GM21723 (cell line): ENCODE results near the gene TBC1D14.
"Not testable (repeated sequence)": the region's sequence is repeated elsewhere in the genome, so short reads cannot be mapped to it uniquely, and the experiment has no call there.

ENCODE experiments used
- ATAC-seq: cut with Tn5 transposase; IDR thresholded peaks from one replicate; pipeline ENCODE4 v1.9.1; 2021; ENCODE audit warnings: mild to moderate bottlenecking, moderate library complexity; ENCODE audit not compliant: unreplicated experiment

Gene TBC1D14

DNA sequence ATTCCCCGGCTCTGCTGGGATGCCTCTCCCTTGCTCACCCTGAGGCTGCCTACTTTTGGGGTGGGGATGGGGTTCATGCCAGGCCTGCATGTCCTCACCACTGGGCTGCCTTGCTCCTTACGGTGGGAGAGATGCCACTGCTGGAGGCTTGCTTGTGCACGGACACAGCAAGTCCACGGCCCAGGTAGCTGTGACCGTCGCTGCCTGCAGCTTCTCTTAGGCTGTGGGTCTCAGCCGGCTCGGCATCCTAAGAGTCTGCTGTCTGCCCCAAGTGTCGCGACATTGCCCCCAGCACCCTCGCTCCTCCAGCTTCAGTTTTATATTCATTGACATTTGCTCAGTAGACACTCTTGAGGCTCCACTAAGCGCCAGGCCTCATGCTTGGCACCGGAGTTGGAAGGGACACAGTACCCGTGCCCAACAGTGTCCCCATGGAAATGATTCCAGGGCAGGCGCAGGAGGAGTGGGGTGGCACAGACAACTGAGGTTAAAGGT, 58.3 kb downstream of the TBC1D14 start:
- ATAC-seq, result no peak

DNA sequence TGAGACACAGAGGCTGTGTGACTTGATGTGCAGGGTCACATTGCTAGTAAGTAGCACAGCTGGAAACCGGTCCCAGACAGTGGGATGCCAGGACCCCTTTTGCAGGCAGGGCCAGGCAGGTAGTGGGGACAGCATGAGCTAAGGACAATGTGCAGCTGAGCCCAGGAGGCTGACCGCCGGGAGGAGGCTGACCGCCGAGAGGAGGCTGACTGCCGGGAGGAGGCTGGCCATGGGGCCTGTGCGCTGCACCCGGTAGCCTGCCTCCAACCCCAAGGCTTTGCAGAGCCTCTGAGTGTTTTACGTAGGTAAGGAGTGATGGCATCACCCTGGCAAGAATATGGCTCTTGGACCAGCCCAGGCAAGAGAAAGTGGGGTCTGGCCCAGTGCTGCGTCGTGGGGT, 58.9 kb downstream of the TBC1D14 start:
- ATAC-seq, result no peak

DNA sequence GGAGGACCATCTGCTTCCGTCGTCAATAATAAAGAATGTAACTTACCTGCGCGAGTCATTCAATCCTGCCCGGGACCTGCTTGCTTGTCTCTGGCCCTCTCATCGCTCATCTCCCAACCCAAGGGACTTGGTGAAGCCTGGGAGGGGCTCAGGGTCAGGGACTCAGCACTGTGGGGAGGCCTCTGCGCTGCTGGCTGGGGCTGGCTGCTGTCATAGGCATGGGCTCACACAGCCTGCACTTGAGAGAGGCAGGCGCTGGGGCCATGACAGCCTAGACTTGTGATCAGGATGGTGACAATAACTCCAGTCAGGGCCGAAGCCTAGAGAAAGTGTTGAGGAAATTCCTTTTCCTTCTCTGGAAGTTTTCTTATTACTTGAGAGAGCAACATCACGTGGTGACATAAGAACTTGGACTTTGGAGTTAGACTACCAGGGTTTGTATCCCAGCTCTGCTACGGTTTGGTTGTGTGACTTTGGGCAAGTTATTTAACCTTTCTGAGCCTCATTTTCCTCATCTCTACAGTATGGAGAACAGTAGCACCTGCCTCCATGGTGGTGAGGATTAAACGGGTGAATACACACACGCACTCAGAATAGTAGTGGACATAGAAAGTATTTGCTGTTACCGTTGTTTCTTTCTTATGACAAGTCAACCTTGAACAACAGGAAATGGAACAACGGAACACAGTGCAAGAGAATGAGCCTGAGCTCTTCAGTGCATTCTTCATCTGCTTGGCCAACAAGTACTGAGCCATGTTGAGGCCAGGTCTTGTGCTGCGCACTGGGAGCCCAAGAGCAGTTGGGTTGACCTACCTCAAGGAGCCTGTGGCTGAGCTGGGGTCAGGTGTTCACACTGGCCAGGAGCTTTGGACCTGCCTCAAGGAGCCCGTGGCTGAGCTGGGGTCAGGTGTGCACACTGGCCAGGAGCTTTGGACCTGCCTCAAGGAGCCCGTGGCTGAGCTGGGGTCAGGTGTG, 60.5 kb downstream of the TBC1D14 start:
- ATAC-seq, result peak; percentile 73

DNA sequence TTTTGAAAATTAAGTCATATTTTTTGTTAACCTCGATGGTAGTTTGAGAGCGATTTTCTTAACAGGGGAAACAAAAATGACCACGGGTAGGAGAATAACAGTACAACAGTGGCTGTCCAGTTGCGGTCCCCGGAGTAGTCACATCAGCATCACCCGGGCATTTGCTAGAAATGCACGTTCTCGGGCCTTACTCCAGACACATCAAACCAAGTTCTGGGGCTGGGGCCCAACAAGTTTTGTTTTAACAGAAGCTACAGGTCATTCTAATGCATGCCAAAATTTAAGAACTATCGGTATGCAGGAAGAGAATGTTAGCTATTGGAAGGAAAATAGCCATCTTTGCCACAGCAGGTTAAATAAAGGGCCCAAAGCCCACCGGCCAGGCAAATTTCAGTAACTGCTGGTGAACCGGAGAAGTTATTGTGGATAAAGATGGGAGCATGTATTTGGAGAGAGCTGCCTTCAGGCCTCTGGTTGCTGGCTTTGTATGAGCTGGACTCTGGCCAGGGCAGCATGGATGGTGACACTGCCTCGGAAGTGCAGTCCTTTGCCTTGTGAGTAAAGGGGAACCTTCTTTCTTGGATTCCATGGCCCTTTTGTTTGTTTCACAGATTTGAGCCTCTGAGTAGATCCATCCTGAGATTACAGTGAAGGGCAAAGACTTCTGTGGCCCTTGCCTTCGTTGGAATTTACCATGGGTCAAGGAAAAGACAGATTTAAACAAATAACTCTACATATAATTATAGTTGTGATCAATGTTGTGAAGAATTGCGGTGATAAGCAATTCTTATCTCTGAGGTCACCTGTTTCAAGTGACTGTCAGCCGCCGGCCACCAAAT, 62.1 kb downstream of the TBC1D14 start:
- ATAC-seq, result no peak

DNA sequence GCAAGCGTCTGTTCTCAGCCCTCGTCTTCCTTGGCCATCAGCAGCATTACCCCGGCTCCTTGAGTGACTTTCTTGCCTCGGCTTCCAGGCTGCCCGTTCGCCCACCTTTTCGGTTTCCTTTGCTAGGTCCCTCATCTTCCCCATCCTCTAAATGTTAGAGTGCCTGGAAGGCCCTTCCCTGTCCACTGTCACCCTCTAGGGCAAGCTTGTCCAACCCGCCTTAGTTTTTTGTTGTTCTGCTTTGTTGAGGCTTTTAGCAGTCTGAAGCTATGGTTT, 62.7 kb downstream of the TBC1D14 start:
- no peak for ATAC-seq

DNA sequence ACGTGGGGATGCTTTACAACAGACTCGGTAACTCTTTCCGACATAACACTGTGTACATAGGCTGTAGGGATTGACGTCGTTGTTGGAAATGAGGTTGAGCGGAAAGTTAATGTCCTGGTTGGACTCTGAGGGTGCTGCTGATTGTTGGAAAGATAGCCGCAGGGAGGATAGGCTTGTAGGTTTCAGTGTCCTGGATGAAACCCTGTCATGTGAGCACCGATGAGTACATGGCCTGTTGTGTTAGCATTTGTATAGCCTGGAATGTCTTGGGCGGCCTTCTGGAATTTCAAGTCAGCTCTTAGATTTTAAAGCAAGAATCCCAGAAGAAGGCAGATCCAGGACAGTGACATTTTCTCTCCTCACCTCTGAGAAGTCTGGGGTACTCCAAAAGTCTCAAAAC, 63.3 kb downstream of the TBC1D14 start:
- no peak for ATAC-seq

DNA sequence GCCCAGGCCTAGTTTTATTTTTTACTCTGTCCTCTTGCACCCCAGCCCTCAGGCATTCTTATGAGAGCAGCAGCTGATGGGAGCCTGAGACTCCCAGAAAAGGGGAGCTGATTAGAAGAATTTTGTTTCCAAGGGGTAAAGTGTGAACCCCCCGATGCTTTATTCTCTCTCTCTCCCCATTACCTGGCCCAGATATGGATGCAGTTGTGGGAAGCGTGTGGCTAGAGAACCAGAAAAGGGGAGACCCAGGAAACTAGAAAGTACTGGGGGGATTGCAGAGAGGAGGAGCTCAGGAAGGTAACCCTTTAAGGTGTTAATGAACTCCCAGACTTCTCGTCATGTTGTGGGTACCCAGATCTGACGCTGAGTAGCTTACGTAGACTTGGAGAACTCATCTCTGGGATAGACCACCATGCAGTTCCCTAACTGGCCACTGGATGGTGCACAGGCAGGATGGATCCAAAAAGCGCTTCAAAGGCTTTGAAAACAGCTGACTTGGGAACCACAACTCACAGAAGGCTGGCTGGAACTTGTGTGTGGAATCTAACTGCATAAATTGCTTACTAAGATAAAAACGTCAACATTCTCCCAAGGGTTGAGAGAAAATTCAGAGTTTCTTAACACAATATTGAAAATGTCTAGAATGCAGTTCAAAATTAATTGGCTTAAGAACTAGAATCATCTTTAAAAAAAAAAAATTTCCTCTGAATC, 64.7 kb downstream of the TBC1D14 start:
- ATAC-seq, result peak; percentile 76

DNA sequence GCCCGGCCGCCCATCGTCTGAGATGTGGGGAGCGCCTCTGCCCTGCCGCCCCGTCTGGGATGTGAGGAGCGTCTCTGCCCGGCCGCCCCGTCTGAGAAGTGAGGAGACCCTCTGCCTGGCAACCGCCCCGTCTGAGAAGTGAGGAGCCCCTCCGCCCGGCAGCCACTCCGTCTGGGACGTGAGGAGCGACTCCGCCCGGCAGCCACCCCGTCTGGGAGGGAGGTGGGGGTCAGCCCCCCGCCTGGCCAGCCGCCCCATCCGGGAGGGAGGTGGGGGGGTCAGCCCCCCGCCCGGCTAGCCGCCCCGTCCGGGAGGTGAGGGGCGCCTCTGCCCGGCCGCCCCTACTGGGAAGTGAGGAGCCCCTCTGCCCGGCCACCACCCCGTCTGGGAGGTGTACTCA, 68.2 kb downstream of the TBC1D14 start:
- ATAC-seq, result not testable (repeated sequence)

DNA sequence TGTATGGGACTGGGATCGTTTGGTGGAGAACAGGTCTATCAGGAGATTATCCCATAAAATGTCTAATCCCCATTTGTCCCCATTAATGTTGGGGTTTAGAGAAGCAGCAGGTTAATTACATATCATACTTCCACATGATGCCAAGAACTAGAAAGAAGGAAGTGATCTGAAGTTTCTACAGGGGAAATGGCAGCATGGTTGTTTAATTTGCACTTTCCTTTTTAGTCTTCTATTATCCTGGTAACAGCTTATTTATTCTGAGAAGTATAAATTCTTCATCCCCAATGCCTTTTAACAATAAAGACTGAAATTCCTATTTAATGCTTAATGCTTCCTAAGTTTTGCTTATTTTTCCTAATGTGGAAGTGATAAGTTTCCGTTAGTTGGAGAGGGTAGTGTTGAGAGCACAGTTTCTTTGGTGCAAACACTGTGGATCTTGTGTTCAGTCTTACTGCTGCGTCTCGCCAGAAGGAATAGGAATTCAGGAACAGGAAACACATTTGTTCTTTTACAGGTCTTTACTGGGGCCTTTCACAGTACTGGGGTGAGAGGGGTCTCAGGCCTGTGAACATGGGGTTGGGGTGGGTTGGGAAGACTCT, 74.0 kb downstream of the TBC1D14 start:
- ATAC-seq, result no peak

DNA sequence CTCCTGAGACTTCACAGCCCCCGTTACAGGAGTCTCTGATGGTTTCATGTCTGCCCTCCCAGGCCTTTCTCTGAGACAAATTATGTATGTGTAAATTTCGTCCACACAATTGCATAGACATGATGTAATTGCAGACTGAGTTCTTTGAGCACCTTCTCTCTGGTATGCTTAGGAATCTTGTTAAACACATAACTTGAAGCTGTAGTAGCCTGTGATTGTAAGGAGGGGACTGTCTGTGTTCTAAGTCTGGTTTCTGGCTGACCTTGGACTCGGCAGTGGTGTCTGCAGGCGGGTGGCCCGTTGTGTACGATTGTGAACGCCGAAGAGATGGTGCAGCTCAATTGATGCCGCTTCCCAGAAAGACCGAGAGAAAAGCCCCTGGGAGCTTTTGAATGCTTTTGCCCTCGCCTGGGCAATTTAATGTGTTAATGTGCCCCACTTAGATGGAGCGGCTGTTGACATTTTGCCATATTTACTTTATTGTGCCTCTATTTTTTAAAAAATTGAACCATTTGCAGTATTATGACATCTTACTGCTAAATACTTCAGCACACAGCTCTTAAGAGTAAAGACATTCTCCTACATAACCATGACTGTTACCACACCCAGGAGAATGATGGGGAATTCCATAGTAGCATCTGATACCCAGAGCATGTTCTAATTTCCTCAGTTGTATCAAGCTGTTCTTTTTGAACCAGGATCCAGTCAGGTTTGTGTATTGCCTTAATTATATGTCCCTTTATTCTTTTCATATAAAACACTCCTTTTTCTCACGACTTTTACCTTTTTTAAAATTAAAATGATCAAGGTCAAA, 75.2 kb downstream of the TBC1D14 start:
- no peak for ATAC-seq

DNA sequence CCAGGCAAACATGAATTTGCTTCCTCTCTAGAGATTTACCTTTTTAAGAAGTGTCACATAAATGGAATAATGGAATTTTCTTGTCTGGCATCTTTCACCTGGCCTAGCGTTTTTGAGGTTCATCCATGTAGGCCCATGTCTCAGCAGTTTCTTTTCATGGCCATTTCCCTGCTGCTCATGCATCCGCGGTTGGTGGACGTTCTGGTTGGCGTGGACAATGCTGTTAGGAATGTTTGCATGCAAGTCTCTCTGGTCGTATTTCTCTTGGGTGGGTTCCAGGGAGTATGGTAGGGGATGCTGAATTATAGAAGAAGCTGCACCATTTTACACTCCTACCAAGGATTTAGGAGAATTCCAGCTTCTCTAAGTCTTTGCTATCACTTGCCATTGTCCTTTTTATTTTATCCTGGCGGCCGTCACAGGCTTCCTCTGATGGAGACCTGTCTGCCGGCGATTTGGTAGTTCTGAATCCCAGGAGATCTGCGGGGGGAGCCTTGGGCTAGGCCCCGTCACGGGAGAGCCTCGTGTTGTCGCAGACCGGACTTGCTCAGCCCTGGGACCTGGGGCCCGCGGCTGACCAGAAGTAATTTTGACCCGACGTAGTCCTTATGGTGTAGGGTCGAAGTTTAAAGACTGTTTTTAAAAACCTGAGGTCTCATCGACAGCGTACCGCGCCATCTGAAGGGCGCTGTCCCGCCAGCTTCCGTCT, 76.6 kb downstream of the TBC1D14 start:
- peak; percentile 34 for ATAC-seq

DNA sequence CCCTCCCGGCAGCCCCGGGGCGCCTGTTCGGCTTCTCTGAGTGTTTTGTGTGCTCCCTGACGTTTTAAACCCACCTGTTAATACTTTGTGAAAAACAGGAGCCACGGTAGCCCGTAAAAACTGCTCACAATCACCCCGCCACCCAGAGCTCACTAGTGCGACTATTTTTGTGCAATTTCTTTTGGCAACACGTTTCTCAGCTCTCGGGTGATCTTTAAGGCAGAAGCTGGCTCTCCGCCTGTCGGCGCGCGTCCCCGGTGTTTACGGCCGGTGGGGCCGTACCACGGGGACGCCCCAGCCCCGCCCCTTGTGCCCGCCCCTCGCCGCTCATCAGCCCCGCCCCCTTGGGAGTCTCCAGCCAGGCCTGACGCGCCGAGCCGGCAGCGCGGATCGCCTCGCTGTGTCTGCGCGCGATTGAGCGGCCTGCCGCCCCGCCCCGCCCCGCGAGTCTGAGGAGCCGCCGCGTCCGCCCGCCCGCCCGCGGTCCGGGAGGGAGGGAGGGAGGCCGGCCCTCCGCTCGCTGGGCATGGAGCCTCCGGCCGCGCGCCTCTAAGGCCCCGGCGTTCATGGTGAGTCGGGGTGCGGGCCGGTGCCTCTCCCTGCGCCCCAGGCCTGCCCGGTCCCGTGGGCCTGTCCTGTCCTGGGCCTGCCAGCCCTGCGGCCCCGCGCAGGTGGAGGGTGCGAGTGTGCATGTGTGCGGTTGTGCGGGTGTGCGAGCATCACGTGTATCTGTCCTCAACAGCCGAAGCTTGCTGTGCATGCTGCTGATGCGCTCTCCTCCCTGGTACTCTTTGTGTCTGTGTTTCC, 77.4 kb downstream of the TBC1D14 start:
- peak; percentile 73 for ATAC-seq

DNA sequence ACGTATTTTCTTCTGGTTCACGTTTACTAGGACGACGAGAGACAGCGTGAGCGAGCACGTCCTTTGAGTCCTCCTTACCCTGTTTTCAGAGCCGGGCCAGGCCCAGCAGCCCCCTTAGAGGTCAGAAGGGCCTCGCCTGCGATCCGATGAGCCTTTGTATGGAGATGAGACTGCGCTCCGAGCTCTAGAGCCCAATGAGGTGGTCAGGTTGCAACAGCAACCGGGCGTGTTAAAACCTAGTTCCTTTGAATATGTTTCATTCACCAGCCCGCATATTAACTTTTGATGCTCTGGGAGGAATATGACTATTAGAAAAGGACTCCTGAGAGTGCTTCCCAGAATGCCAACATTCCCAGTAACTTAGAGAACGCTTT, 77.9 kb downstream of the TBC1D14 start:
- no peak for ATAC-seq

DNA sequence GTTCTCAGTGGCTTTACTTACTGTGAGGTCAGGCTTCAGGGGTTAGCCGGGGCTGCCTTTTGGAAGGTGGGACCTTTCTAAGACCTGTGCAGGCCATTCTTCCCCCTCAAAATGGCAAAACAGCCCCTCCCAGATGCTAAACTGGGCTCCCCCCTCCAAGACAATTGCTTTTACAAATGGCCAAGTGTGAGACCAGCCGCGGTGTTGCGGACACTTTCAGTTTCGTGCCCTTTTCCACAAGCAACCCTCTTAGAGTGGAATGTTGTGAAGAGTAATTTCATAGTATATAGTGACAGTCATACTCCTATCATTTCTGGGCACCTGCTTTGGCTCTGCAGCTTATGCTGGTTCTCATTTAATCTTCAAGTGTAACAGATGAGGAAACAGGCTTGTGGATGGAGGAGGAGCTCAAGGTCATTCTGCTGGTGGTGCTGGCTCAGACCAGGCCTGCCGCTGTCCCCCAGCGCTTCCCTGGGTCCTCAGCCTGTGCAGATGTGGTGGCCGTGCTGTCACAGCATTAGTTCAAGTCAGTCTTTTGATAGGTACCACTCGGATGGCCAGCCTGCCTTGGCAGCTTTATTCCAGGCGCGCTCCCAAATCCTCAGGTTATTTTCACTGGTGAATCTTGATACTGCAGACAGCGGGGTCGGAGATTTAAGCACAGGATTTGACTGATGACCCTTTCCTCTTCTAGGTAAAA, 78.5 kb downstream of the TBC1D14 start:
- ATAC-seq, result no peak

DNA sequence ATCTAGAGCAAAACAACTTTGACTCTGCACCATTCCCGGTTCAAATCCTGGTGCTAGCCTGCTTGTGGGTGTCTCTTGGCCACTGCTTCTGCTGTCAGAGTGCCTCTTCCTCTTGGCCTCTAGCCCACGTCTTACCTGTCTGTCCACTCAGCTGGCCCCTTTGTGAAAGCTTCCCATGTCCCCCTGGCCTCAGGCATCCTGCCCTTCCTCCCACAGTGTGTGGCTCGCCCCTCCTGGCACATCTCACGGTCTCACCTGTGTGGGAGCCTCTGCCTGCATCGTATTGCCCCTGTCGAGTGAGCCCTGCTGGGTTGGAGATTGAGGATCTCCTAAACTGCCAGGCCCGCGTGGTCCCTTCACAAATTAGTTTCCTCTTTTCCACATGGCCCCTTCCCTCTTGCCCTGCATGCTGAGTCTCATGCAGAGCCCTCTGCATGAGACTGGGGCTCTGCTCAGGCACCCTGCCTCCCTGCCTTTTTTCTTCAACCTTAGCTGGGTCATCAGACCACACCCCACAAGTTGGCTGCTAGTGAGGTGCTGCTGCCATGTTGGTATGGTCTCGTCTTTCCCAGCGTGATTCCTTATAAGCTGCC, 79.8 kb downstream of the TBC1D14 start:
- ATAC-seq, result no peak

DNA sequence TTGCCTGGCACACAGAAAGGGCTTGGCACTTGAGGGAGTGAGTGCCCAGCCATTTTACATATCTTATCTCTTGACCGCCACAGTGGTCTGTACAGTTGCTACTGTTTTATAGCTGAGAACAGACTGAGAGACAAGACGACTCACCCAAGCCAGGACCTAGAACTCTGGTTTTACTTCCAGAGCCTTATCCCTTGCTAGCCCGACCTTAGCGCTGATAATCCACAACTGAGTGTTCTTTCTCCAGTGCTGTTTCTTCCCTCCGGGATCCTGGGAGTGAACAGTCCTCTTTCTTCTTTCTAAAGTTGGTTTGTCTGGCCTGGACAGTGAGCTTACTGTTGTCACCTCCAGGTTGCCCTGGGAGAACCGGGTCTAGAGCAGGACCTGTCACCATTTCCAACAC, 81.0 kb downstream of the TBC1D14 start:
- ATAC-seq, result no peak

DNA sequence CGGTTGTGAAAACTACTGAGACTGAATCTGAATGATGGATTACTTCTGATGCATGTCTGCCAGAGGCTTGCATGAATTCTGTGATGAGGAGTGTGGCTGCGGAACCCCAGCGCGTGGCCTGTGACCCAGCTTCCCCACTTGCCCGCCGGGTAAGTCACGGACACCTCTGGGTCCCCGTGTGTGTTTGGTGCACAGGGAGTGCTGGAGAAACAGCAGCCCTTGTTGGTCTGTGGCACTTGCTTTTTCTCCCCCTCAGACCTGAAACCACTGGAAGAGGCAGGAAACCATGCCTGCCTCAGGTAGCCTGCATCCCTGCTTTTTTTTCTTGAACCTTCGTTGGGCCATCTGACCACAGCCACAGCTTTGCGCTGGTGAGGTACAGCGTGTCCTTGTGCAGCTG, 81.6 kb downstream of the TBC1D14 start:
- no peak for ATAC-seq
